Fibroblast of skin of left biceps (primary cell): Measurements from ENCODE around the gene MAGEA9.
"Not testable (repeated sequence)": the region's sequence is repeated elsewhere in the genome, so short reads cannot be mapped to it uniquely, and the experiment has no call there.

Experiments
- DNase-seq, 2 experiments: peaks; one replicate each; pipeline ENCODE4 v3.0.0-alpha.2; 2013; ENCODE audit warnings: low read depth in 2 of 2

Gene MAGEA9

GRCh38 chrX:149781727-149782126 is at the start of gene MAGEA9:
Gene MAGEA9, plus strand, starts transcription at chrX:149781930. Its CDS starts 4,281 bp downstream, at chrX:149786211.
- not testable (repeated sequence) for DNase-seq

- DNase-seq, result not testable (repeated sequence)
These were observed 39.5 kb upstream of the MAGEA9 start for GRCh38 chrX:149742269-149742668.

GRCh38 chrX:149746390-149747007 is 35.2 kb upstream of the MAGEA9 start:
- DNase-seq, result not testable (repeated sequence)

GRCh38 chrX:149757206-149758067 is 24.3 kb upstream of the MAGEA9 start:
- no peak for DNase-seq

- no peak for DNase-seq
These were observed 23.5 kb upstream of the MAGEA9 start for GRCh38 chrX:149758068-149758714.

GRCh38 chrX:149758715-149759078 is 23.0 kb upstream of the MAGEA9 start:
- DNase-seq, result not testable (repeated sequence)

GRCh38 chrX:149759824-149760223 is 21.9 kb upstream of the MAGEA9 start:
- DNase-seq, result no peak

- no peak for DNase-seq
These were observed 20.8 kb upstream of the MAGEA9 start for GRCh38 chrX:149760965-149761364.

GRCh38 chrX:149761858-149762674 is 19.7 kb upstream of the MAGEA9 start:
- not testable (repeated sequence) for DNase-seq

GRCh38 chrX:149762696-149763614 is 18.8 kb upstream of the MAGEA9 start:
- no peak for DNase-seq

GRCh38 chrX:149770344-149770743 is 11.4 kb upstream of the MAGEA9 start:
- not testable (repeated sequence) for DNase-seq

GRCh38 chrX:149773026-149773425 is 8.7 kb upstream of the MAGEA9 start:
- DNase-seq, result not testable (repeated sequence)

GRCh38 chrX:149773768-149774167 is 8.0 kb upstream of the MAGEA9 start, which contains the start of gene HSFX1:
Gene HSFX1, plus strand, starts transcription at chrX:149774068. Its CDS starts 614 bp downstream, at chrX:149774682.
- DNase-seq, result not testable (repeated sequence)

GRCh38 chrX:149777999-149778398 is 3.7 kb upstream of the MAGEA9 start:
- DNase-seq, result not testable (repeated sequence)

- not testable (repeated sequence) for DNase-seq
These were observed 13.8 kb downstream of the MAGEA9 start for GRCh38 chrX:149795531-149795930.

- no peak for DNase-seq
These were observed 17.5 kb downstream of the MAGEA9 start for GRCh38 chrX:149799095-149799714.

GRCh38 chrX:149799938-149800337 is 18.2 kb downstream of the MAGEA9 start:
- no peak for DNase-seq

- no peak for DNase-seq
These were observed 21.8 kb downstream of the MAGEA9 start for GRCh38 chrX:149803458-149804062.

GRCh38 chrX:149804102-149804501 is 22.4 kb downstream of the MAGEA9 start:
- DNase-seq, result no peak
